H1 (cell line): ENCODE results near the gene MIPEP. TPM values are rescaled to one million over a fixed set of nuclear protein-coding genes. Genes with fewer than 3 reads are reported as not detected.

ENCODE experiments used
- CTCF ChIA-PET: fragments of 300-600 bp; sonication (Branson Sonifier 250); formaldehyde crosslinking; loops from one replicate; lab custom pipeline; 2021; ENCODE audit not compliant: partially characterized antibody; lab: Charles Lee
- POLR2A ChIA-PET: fragments of 300-600 bp; sonication (Branson Sonifier 250); formaldehyde crosslinking; loops from one replicate; lab custom pipeline; 2021; ENCODE audit warnings: inconsistent platforms; ENCODE audit not compliant: partially characterized antibody; lab: Charles Lee
- DNase-seq, 2 experiments: peaks; one replicate each; pipeline versions ENCODE4 v3.0.0 to v3.0.0-alpha.2; 2010 to 2022; ENCODE audit warnings: low spot score in 2 of 2, low read depth in 1 of 2, mixed read lengths in 1 of 2
- FAIRE-seq: peaks from 2 replicates; lab custom pipeline; 2011; peaks lifted over from hg19 to GRCh38; lab: Jason Lieb, UNC
- H2AFZ ChIP-seq: 2 replicates; pipeline ENCODE4 v1.8.1; 2012; ENCODE audit warnings: low read length, inconsistent platforms
- H2AK5ac ChIP-seq: 2 replicates; pipeline ENCODE4 v1.6.1; 2013; ENCODE audit warnings: low read depth, low read length
- H2BK120ac ChIP-seq: replicated peaks from 2 replicates; pipeline ENCODE3; 2013; ENCODE audit warnings: low read depth, low read length, inconsistent platforms
- H2BK12ac ChIP-seq: 2 replicates; pipeline ENCODE4 v1.6.1; 2013; ENCODE audit warnings: low read depth, low read length
- H2BK15ac ChIP-seq: 2 replicates; pipeline ENCODE4 v1.6.1; 2013; ENCODE audit warnings: low read length
- H2BK20ac ChIP-seq: 2 replicates; pipeline ENCODE4 v1.6.1; 2013; ENCODE audit warnings: low read length
- H2BK5ac ChIP-seq: 2 replicates; pipeline ENCODE4 v1.6.1; 2013; ENCODE audit warnings: low read depth, low read length
- H3K14ac ChIP-seq: 2 replicates; pipeline ENCODE4 v1.6.1; 2013; ENCODE audit warnings: inconsistent platforms; ENCODE audit not compliant: insufficient read length
- H3K18ac ChIP-seq: 2 replicates; pipeline ENCODE4 v1.6.1; 2013; ENCODE audit warnings: low read length; ENCODE audit errors: extremely low read depth
- H3K23ac ChIP-seq: 2 replicates; pipeline ENCODE4 v1.6.1; 2013; ENCODE audit warnings: inconsistent platforms; ENCODE audit not compliant: insufficient read length
- H3K23me2 ChIP-seq: 2 replicates; pipeline ENCODE4 v1.6.1; 2013; ENCODE audit warnings: low read depth, low read length
- H3K27ac ChIP-seq: 2 replicates; pipeline ENCODE4 v1.6.1; 2011; ENCODE audit warnings: low read depth, low read length, inconsistent platforms
- H3K27me3 ChIP-seq, 4 experiments: replicated peaks in 1 of 4; 1 replicate in 1 of 4; 2 replicates in 3 of 4; pipeline versions ENCODE4 v1.6.1 to v1.8.1; 2011 to 2013; ENCODE audit warnings: low read length in 3 of 4, mild to moderate bottlenecking in 3 of 4, inconsistent platforms in 2 of 4, mixed read lengths in 2 of 4, moderate library complexity in 1 of 4; ENCODE audit not compliant: control insufficient read depth in 3 of 4, insufficient read depth in 3 of 4; ENCODE audit errors: extremely low read depth in 1 of 4
- H3K36me3 ChIP-seq, 4 experiments: 2 replicates each; pipeline versions ENCODE4 v1.6.1 to v1.8.1; 2011 to 2013; ENCODE audit warnings: mild to moderate bottlenecking in 4 of 4, low read length in 3 of 4, moderate library complexity in 2 of 4, control low read depth in 1 of 4, inconsistent platforms in 1 of 4; ENCODE audit not compliant: insufficient read depth in 4 of 4, control insufficient read depth in 2 of 4
- H3K4ac ChIP-seq: replicated peaks from 2 replicates; pipeline ENCODE3; 2013; ENCODE audit warnings: low read length, low read depth, mixed read lengths, inconsistent platforms; ENCODE audit not compliant: insufficient read length
- H3K4me1 ChIP-seq, 4 experiments: replicated peaks in 1 of 4; 1 replicate in 1 of 4; 2 replicates in 3 of 4; pipeline versions ENCODE4 v1.6.1 to v1.8.1; 2011 to 2013; ENCODE audit warnings: low read length in 3 of 4, inconsistent platforms in 2 of 4, mixed read lengths in 1 of 4; ENCODE audit not compliant: insufficient read depth in 4 of 4, control insufficient read depth in 3 of 4
- H3K4me2 ChIP-seq, 2 experiments: 2 replicates each; pipeline versions ENCODE4 v1.6.1 to v1.8.1; 2011 to 2013; ENCODE audit warnings: low read depth in 2 of 2, low read length in 2 of 2, control low read depth in 1 of 2, inconsistent platforms in 1 of 2, mild to moderate bottlenecking in 1 of 2; ENCODE audit not compliant: insufficient read depth in 1 of 2
- H3K4me3 ChIP-seq, 4 experiments: fragments of 200-600, 300-600 bp in 1 of 4; sonication (generic), shearing (Covaris generic), sonication (Bioruptor Twin) in 1 of 4; 2 replicates each; pipeline versions ENCODE4 v1.5.1 to v1.8.1; 2011 to 2016; ENCODE audit warnings: low read length in 4 of 4, low read depth in 3 of 4, control low read depth in 2 of 4, inconsistent platforms in 2 of 4, mild to moderate bottlenecking in 2 of 4, mixed read lengths in 1 of 4, moderate library complexity in 1 of 4; ENCODE audit not compliant: insufficient read depth in 2 of 4; ENCODE audit errors: extremely low read depth in 1 of 4
- H3K56ac ChIP-seq: replicated peaks from 2 replicates; pipeline ENCODE3; 2013; ENCODE audit warnings: low read depth, mild to moderate bottlenecking, mixed read lengths, low read length, inconsistent platforms; ENCODE audit not compliant: insufficient read length
- H3K79me1 ChIP-seq: 2 replicates; pipeline ENCODE4 v1.6.1; 2013; ENCODE audit warnings: low read depth, low read length, control low read depth
- H3K79me2 ChIP-seq, 2 experiments: 2 replicates each; pipeline versions ENCODE4 v1.6.1 to v1.8.1; 2012 to 2013; ENCODE audit warnings: low read length in 2 of 2, mild to moderate bottlenecking in 2 of 2, inconsistent platforms in 1 of 2; ENCODE audit not compliant: insufficient read depth in 2 of 2, control insufficient read depth in 1 of 2
- H3K9ac ChIP-seq, 4 experiments: replicated peaks in 1 of 4; 1 replicate in 1 of 4; 2 replicates in 3 of 4; pipeline versions ENCODE4 v1.6.1 to v1.8.1; 2011 to 2013; ENCODE audit warnings: low read depth in 3 of 4, low read length in 3 of 4, control low read depth in 2 of 4, mild to moderate bottlenecking in 2 of 4, moderate library complexity in 2 of 4, inconsistent platforms in 1 of 4; ENCODE audit errors: extremely low read depth in 1 of 4
- H3K9me3 ChIP-seq, 2 experiments: 2 replicates each; pipeline versions ENCODE4 v1.6.1 to v1.8.1; 2012 to 2013; ENCODE audit warnings: mild to moderate bottlenecking in 2 of 2, moderate library complexity in 2 of 2, control low read depth in 1 of 2, inconsistent platforms in 1 of 2, low read depth in 1 of 2, low read length in 1 of 2, mixed read lengths in 1 of 2; ENCODE audit not compliant: insufficient read depth in 2 of 2
- H4K20me1 ChIP-seq, 2 experiments: replicated peaks in 1 of 2; 2 replicates each; pipeline versions ENCODE3 to v1.8.1; 2011 to 2013; ENCODE audit warnings: inconsistent platforms in 2 of 2, low read length in 2 of 2, mild to moderate bottlenecking in 1 of 2; ENCODE audit not compliant: insufficient read depth in 2 of 2, control insufficient read depth in 1 of 2
- H4K5ac ChIP-seq: 2 replicates; pipeline ENCODE4 v1.6.1; 2013; ENCODE audit warnings: low read length, low read depth, mixed read lengths, inconsistent platforms; ENCODE audit not compliant: insufficient read length
- H4K8ac ChIP-seq: 2 replicates; pipeline ENCODE4 v1.8.0; 2013; ENCODE audit warnings: mild to moderate bottlenecking, moderate library complexity, low read length, inconsistent platforms; ENCODE audit not compliant: insufficient read depth; ENCODE audit errors: extremely low read depth
- H4K91ac ChIP-seq: replicated peaks from 2 replicates; pipeline ENCODE3; 2013; ENCODE audit warnings: low read length, mixed read lengths, inconsistent platforms; ENCODE audit not compliant: insufficient read length
- BACH1 ChIP-seq: IDR thresholded peaks from 2 replicates; pipeline ENCODE4 v1.6.1; 2012; ENCODE audit warnings: low read length, improper control_type of control experiment
- EZH2 ChIP-seq: fragments of 200-600 bp; sonication (generic); IDR thresholded peaks from 2 replicates; pipeline ENCODE4 v1.7.1; 2012; ENCODE audit warnings: low read depth, mild to moderate bottlenecking, moderate library complexity, low read length, inconsistent platforms; ENCODE audit not compliant: severe bottlenecking
- FOSL1 ChIP-seq: IDR thresholded peaks from 2 replicates; pipeline ENCODE4 v1.6.1; 2011; ENCODE audit warnings: mild to moderate bottlenecking, low read depth, low read length, moderate library complexity; ENCODE audit not compliant: insufficient read depth
- RXRA ChIP-seq: IDR thresholded peaks from 2 replicates; pipeline ENCODE4 v1.6.1; 2011; ENCODE audit warnings: low read depth, mild to moderate bottlenecking, low read length, moderate library complexity; ENCODE audit not compliant: insufficient read depth
- SP2 ChIP-seq: IDR thresholded peaks from 2 replicates; pipeline ENCODE4 v1.6.1; 2012; ENCODE audit warnings: mild to moderate bottlenecking, low read length, inconsistent platforms
- ZNF274 ChIP-seq: IDR thresholded peaks from 2 replicates; pipeline ENCODE4 v1.7.0; 2012; ENCODE audit warnings: low read length, borderline replicate concordance; ENCODE audit errors: extremely low read depth
- WGBS, 2 experiments: shearing (Covaris generic) in 1 of 2; methylation state at CpG; one replicate each; pipeline versions ENCODE4 v1.1.6 to v1.1.7; 2013 to 2015; ENCODE audit warnings: low lambda C conversion rate in 2 of 2, mixed read lengths in 2 of 2, inconsistent platforms in 1 of 2, low coverage in 1 of 2, missing lambda C conversion rate in 1 of 2; ENCODE audit not compliant: insufficient replicate concordance in 2 of 2, insufficient coverage in 1 of 2, insufficient read length in 1 of 2; ENCODE audit errors: extremely low coverage in 1 of 2, missing lambda C conversion rate in 1 of 2; 5-methylcytosine and 5-hydroxymethylcytosine counted together
- polyA plus RNA-seq, 7 experiments: library from polyadenylated mRNA; depleted of rRNA in 3 of 7; stranded (reverse) in 5 of 7; unstranded in 2 of 7; fragments of >200 nt in 5 of 7; fragments of 200-250 nt in 2 of 7; gene quantifications; 1 replicate in 5 of 7; 2 replicates in 1 of 7; 4 replicates in 1 of 7; pipeline versions ENCODE4 v1.2.1 to v1.2.3, GENCODE V29; 2011 to 2013; ENCODE audit warnings: missing spikeins in 2 of 7, mixed read lengths in 2 of 7
- total RNA-seq: library from RNA; stranded (reverse); fragmentation: NEBNext Ultra II Directional; extraction: Animal tissue kit (Norgen Biotek cat#: 25700); gene quantifications from 2 replicates; pipeline ENCODE4 v1.2.1, GENCODE V29; 2021

MIPEP gene
- total and polyA plus RNA-seq, 2 of the 8 experiments (the other 6 are each of a cell fraction or from before 2014, with no cell fraction given): 24.0 to 24.2 TPM

DNA sequence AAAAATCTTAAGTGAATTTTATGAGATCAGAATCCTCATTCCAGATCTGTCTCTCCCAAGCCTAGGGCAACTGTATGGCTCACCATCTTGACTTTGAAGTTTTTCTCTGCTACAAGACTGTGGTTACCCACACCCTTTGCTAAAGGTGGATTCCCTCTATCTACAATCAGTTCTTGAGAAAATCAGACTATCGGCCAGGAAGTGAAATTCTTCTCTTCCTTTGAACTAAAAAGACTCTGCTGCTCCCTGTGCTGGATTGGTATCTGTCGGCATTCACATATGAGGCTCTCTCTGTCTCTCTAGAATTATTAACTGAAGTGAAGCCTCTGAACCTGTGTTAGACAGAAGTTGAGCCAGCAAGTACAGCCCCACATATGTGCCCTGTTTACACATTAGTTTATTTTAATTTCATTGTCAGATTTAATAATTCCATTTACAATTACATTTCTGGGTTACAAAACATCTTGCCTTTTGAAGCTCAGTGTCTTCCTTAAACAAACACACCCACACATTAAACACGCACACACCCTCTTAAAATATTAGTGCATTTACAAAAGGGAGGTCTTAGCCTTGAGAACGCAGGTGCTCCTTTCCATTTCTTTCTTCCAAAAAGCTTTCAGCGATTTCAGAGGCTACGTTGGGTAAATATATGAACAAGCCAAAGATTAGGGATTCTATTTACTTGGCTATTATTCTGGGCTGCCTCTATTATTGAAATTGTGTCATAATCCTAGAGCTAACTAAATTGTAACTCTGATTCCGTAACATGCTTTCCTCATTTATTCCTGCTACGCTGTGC, 145.7 kb downstream of the MIPEP start:
- H3K27me3 ChIP-seq: no peaks in the 10 kb centered on the region
- H2AFZ ChIP-seq: no peak overlapping the region
- no peaks in the 10 kb centered on the region for H3K79me2 ChIP-seq
- H2BK15ac ChIP-seq: no peak overlapping the region
- no peak overlapping the region for H3K18ac ChIP-seq
- no peak overlapping the region for H2BK5ac ChIP-seq
- no peak for FAIRE-seq
- no peak overlapping the region for H3K56ac ChIP-seq
- H3K23me2 ChIP-seq: no peaks in the 10 kb centered on the region
- H2BK120ac ChIP-seq: no peak overlapping the region
- H3K9me3 ChIP-seq: no peaks in the 10 kb centered on the region
- no peak overlapping the region for H3K4me3 ChIP-seq
- H3K4me2 ChIP-seq: no peak overlapping the region
- no peak overlapping the region for H3K14ac ChIP-seq
- H4K91ac ChIP-seq: no peak overlapping the region
- H2AK5ac ChIP-seq: no peak overlapping the region
- H3K79me1 ChIP-seq: no peaks in the 10 kb centered on the region
- H2BK12ac ChIP-seq: no peak overlapping the region
- 92% methylated on average over 8 of the region's 8 CpGs; no CpG with 5 or more reads in 1 of the 2 experiments for WGBS, 2 experiments
- no peak overlapping the region for H4K5ac ChIP-seq
- H3K9ac ChIP-seq: no peak overlapping the region
- no peak overlapping the region for H3K27ac ChIP-seq
- POLR2A ChIA-PET: no interaction called here
- no peak overlapping the region for H3K23ac ChIP-seq
- H3K4ac ChIP-seq: no peak overlapping the region
- CTCF ChIA-PET: interaction anchor here (0.7 to 2.0 kb wide), 14 partner anchors 10 to 285 kb away, joined by 3 to 8 read pairs (median 3); no protein-coding TSS in a partner anchor
- H4K20me1 ChIP-seq: no peaks in the 10 kb centered on the region
- H3K4me1 ChIP-seq: peaks cover 0 to 3% (median 3%) of the 10 kb centered on the region in 4 experiments; a peak in 3 of 7 replicates
- DNase-seq: no peak
- no peak overlapping the region for H2BK20ac ChIP-seq
- H4K8ac ChIP-seq: no peak overlapping the region
- H3K36me3 ChIP-seq: no peaks in the 10 kb centered on the region
- TF ChIP-seq ZNF274 (no peak), BACH1 (no peak), RXRA (no peak), FOSL1 (no peak), EZH2 (no peak), SP2 (no peak)
